HEK293T (cell line): ENCODE measurements around the gene CLHC1.
"Not testable (repeated sequence)": the region's sequence is repeated elsewhere in the genome, so short reads cannot be mapped to it uniquely, and the experiment has no call there.

Experiments used
- CTCF ChIA-PET: fragments of 350-600 bp; formaldehyde crosslinking; extraction: SDS; loops from one replicate; lab custom pipeline; 2021; ENCODE audit warnings: antibody characterized with exemption, inconsistent platforms; lab: Yijun Ruan, JAX
- POLR2A ChIA-PET: fragments of 350-600 bp; formaldehyde crosslinking; extraction: SDS; loops from one replicate; lab custom pipeline; 2020; ENCODE audit warnings: antibody characterized with exemption, inconsistent platforms; lab: Yijun Ruan, JAX
- DNase-seq: peaks from one replicate; pipeline ENCODE4 v3.0.0; 2012; ENCODE audit warnings: mixed read lengths; ENCODE audit errors: extremely low spot score
- ARNT ChIP-seq: fragments of 450-650 bp; IDR thresholded peaks from 2 replicates; pipeline ENCODE4 v1.6.1; 2017; ENCODE audit warnings: mild to moderate bottlenecking
- BHLHE40 ChIP-seq: fragments of 450-650 bp; IDR thresholded peaks from 2 replicates; pipeline ENCODE4 v1.6.1; 2016; ENCODE audit warnings: mild to moderate bottlenecking, moderate library complexity, borderline replicate concordance
- CTBP1 ChIP-seq: fragments of 450-650 bp; IDR thresholded peaks from 2 replicates; pipeline ENCODE4 v1.6.1; 2016; ENCODE audit warnings: borderline replicate concordance
- ELF4 ChIP-seq: fragments of 450-650 bp; IDR thresholded peaks from 2 replicates; pipeline ENCODE4 v1.6.1; 2017; ENCODE audit warnings: antibody characterized with exemption
- FOXA1 ChIP-seq: fragments of 450-650 bp; IDR thresholded peaks from 2 replicates; pipeline ENCODE4 v1.6.1; 2016; ENCODE audit warnings: mild to moderate bottlenecking
- FOXK2 ChIP-seq: fragments of 450-650 bp; IDR thresholded peaks from 2 replicates; pipeline ENCODE4 v1.6.1; 2016; ENCODE audit warnings: mild to moderate bottlenecking
- FOXM1 ChIP-seq: fragments of 450-650 bp; IDR thresholded peaks from 2 replicates; pipeline ENCODE4 v1.6.1; 2017; ENCODE audit warnings: mild to moderate bottlenecking, borderline replicate concordance
- HDGF ChIP-seq: fragments of 450-650 bp; IDR thresholded peaks from 2 replicates; pipeline ENCODE4 v1.6.1; 2017; ENCODE audit warnings: antibody characterized with exemption, borderline replicate concordance
- L3MBTL2 ChIP-seq: fragments of 450-650 bp; conservative IDR thresholded peaks from 2 replicates; pipeline ENCODE4 v1.6.1; 2016; ENCODE audit warnings: mild to moderate bottlenecking
- LEF1 ChIP-seq: fragments of 450-650 bp; IDR thresholded peaks from 2 replicates; pipeline ENCODE4 v1.6.1; 2017; ENCODE audit warnings: mild to moderate bottlenecking, borderline replicate concordance
- NFRKB ChIP-seq: fragments of 450-650 bp; IDR thresholded peaks from 2 replicates; pipeline ENCODE4 v1.6.1; 2016; ENCODE audit warnings: mild to moderate bottlenecking, moderate library complexity
- PKNOX1 ChIP-seq: fragments of 450-650 bp; IDR thresholded peaks from 2 replicates; pipeline ENCODE4 v1.6.1; 2016
- SP1 ChIP-seq: fragments of 450-650 bp; IDR thresholded peaks from 2 replicates; pipeline ENCODE4 v1.6.1; 2017
- SUZ12 ChIP-seq: fragments of 450-650 bp; IDR thresholded peaks from 2 replicates; pipeline ENCODE4 v1.6.1; 2016; ENCODE audit warnings: mild to moderate bottlenecking
- TARDBP ChIP-seq: fragments of 450-650 bp; IDR thresholded peaks from 2 replicates; pipeline ENCODE4 v1.6.1; 2016
- ZNF384 ChIP-seq: fragments of 450-650 bp; IDR thresholded peaks from 2 replicates; pipeline ENCODE4 v1.6.1; 2016

The CLHC1 gene

GRCh38 chr2:55232084-55232862 is at the start of gene CLHC1, which contains the start of gene RPS27A:
Gene CLHC1, minus strand, starts transcription at chr2:55232293. Its CDS starts 9,882 bp downstream, at chr2:55222411.
Gene RPS27A, plus strand, starts transcription at chr2:55232688. Its CDS starts 137 bp downstream, at chr2:55232825.
- ChIA-PET CTCF (interaction anchor here (0.6 kb wide), 1 partner anchor 26 kb away, joined by 4 read pairs; no protein-coding TSS in a partner anchor), POLR2A (interaction anchor here (0.6 to 1.4 kb wide), 12 partner anchors 9 to 386 kb away, joined by 3 to 9 read pairs (median 4); partner anchors contain the start of genes CFAP36, MTIF2, PPP4R3B and RTN4)
- DNase-seq, result peak; percentile 85
- TF ChIP-seq L3MBTL2 (peak; percentile 47), PKNOX1 (no peak), ELF4 (peak; percentile 89), FOXM1 (no peak), ARNT (no peak), NFRKB (peak; percentile 22; the same call in 1 of the 2 replicates)

GRCh38 chr2:55280851-55281546 is 48.9 kb upstream of the CLHC1 start:
- POLR2A ChIA-PET, result interaction anchor here (1.0 to 1.4 kb wide), 3 partner anchors 11 to 1319 kb away, joined by 3 to 9 read pairs (median 4); partner anchors contain the start of gene CFAP36
- DNase-seq, CTCF ChIA-PET: not testable (repeated sequence)

- POLR2A ChIA-PET, CTCF ChIA-PET: not testable (repeated sequence)
Observed at GRCh38 chr2:55279859-55280424, 47.8 kb upstream of the CLHC1 start.

GRCh38 chr2:55279214-55279835 is 47.2 kb upstream of the CLHC1 start:
- CTCF ChIA-PET, DNase-seq, POLR2A ChIA-PET: not testable (repeated sequence)

More at GRCh38 chr2:55279859-55280424, 47.8 kb upstream of the CLHC1 start:
- not testable (repeated sequence) for DNase-seq

GRCh38 chr2:55277310-55277709 is 45.2 kb upstream of the CLHC1 start:
- DNase-seq, result no peak
- no peak for TF ChIP-seq NFRKB
- TF ChIP-seq FOXK2, result no peak
- TF ChIP-seq BHLHE40, result no peak
- no peak for TF ChIP-seq SP1
- TF ChIP-seq SUZ12, result no peak
- TF ChIP-seq ELF4, result no peak
- no peak for TF ChIP-seq CTBP1
- TF ChIP-seq HDGF, result no peak
- TF ChIP-seq FOXA1, result no peak
- no peak for TF ChIP-seq PKNOX1
- TF ChIP-seq ARNT, result no peak
- TF ChIP-seq L3MBTL2, result no peak
- ChIA-PET CTCF (no interaction called here), POLR2A (no interaction called here)

GRCh38 chr2:55274346-55274745 is 42.3 kb upstream of the CLHC1 start:
- CTCF ChIA-PET, POLR2A ChIA-PET, DNase-seq: not testable (repeated sequence)

- ChIA-PET POLR2A (interaction anchor here (0.6 to 1.6 kb wide), 5 partner anchors 12 to 348 kb away, joined by 3 to 9 read pairs (median 4); partner anchors contain the start of genes CLHC1, PPP4R3B and RPS27A), CTCF (no interaction called here)
- no peak for TF ChIP-seq ELF4
- TF ChIP-seq TARDBP, result no peak
- no peak for TF ChIP-seq ARNT
- no peak for TF ChIP-seq SP1
- TF ChIP-seq PKNOX1, result no peak
- TF ChIP-seq FOXK2, result no peak
- TF ChIP-seq FOXM1, result no peak
- no peak for TF ChIP-seq LEF1
- TF ChIP-seq BHLHE40, result no peak
- TF ChIP-seq CTBP1, result no peak; the same call in 1 of the 2 replicates
- no peak for TF ChIP-seq ZNF384
- TF ChIP-seq NFRKB, result no peak
- TF ChIP-seq FOXA1, result no peak
- no peak for TF ChIP-seq HDGF
- TF ChIP-seq L3MBTL2, result no peak
- no peak for TF ChIP-seq SUZ12
- DNase-seq, result peak; percentile 11
Observed at GRCh38 chr2:55269645-55269990, 37.5 kb upstream of the CLHC1 start.
